GM12878 (cell line): ENCODE measurements around the gene DRC1.

ENCODE experiments used
- CHD2 ChIP-seq: IDR thresholded peaks from 2 replicates; pipeline ENCODE4 v1.6.1; 2011; ENCODE audit warnings: low read depth, low read length, improper control_type of control experiment, borderline replicate concordance
- CTCF ChIP-seq, 3 experiments: IDR thresholded peaks in 2 of 3; conservative IDR thresholded peaks in 1 of 3; 2 replicates each; pipeline ENCODE4 v1.5.1; 2011; ENCODE audit warnings: low read depth in 3 of 3, low read length in 3 of 3, mild to moderate bottlenecking in 3 of 3, control low read depth in 2 of 3, moderate library complexity in 2 of 3, inconsistent platforms in 1 of 3, mixed read lengths in 1 of 3; ENCODE audit not compliant: control insufficient read depth in 2 of 3, insufficient read depth in 1 of 3; ENCODE audit errors: extremely low read depth in 1 of 3
- GABPA ChIP-seq: IDR thresholded peaks from 2 replicates; pipeline ENCODE4 v1.6.1; 2014; ENCODE audit warnings: antibody characterized with exemption, low read depth, mild to moderate bottlenecking, inconsistent platforms
- POLR2AphosphoS2 ChIP-seq: IDR thresholded peaks from 2 replicates; pipeline ENCODE4 v1.6.1; 2011; ENCODE audit warnings: low read depth, mild to moderate bottlenecking, low read length, improper control_type of control experiment, moderate library complexity
- TAF1 ChIP-seq: IDR thresholded peaks from 2 replicates; pipeline ENCODE4 v1.6.1; 2011; ENCODE audit warnings: mild to moderate bottlenecking, low read depth, low read length, borderline replicate concordance
- TBL1XR1 ChIP-seq: IDR thresholded peaks from 2 replicates; pipeline ENCODE4 v1.6.1; 2012; ENCODE audit warnings: low read depth, low read length, improper control_type of control experiment

- TF ChIP-seq GABPA = no peak
- no peak for TF ChIP-seq TBL1XR1
- no peak for TF ChIP-seq POLR2AphosphoS2
- TF ChIP-seq CTCF (IDR thresholded peaks at IDR 0.05 in 2 of 3, conservative IDR thresholded peaks at IDR 0.05 in 1 of 3; ENCODE audit: control insufficient read depth in 2 of 3, extremely low read depth in 1 of 3, insufficient read depth in 1 of 3, low read depth in 3 of 3, low read length in 3 of 3) = no peak
- TF ChIP-seq CHD2 = no peak
- TF ChIP-seq TAF1 = no peak
Measured at GRCh38 chr2:26457251-26457666, 55.5 kb downstream of the DRC1 start.
